Cardiac fibroblast (primary cell): ENCODE data around the gene ZNF157.
A peak's percentile ranks its signal among the peaks of the same experiment; 100 is the strongest.
"Not testable (repeated sequence)": the region's sequence is repeated elsewhere in the genome, so short reads cannot be mapped to it uniquely, and the experiment has no call there.

ENCODE experiments used
- DNase-seq, 2 donors: peaks; one replicate each; pipeline versions ENCODE4 v3.0.0 to v3.0.0-alpha.2; 2010; ENCODE audit warnings: low read depth in 2 of 2
- H3K4me3 ChIP-seq, 2 donors: replicated peaks in 1 of 2; 1 replicate in 1 of 2; 2 replicates in 1 of 2; pipeline ENCODE4 v1.5.1; 2011; ENCODE audit warnings: low read depth in 2 of 2, low read length in 2 of 2, mild to moderate bottlenecking in 2 of 2, moderate library complexity in 1 of 2
- TF ChIP-seq, protein P1 (sequence below): IDR thresholded peaks from one replicate; pipeline ENCODE4 v1.5.1; 2011; ENCODE audit warnings: low read depth, mild to moderate bottlenecking, low read length, inconsistent platforms

Gene ZNF157

DNA sequence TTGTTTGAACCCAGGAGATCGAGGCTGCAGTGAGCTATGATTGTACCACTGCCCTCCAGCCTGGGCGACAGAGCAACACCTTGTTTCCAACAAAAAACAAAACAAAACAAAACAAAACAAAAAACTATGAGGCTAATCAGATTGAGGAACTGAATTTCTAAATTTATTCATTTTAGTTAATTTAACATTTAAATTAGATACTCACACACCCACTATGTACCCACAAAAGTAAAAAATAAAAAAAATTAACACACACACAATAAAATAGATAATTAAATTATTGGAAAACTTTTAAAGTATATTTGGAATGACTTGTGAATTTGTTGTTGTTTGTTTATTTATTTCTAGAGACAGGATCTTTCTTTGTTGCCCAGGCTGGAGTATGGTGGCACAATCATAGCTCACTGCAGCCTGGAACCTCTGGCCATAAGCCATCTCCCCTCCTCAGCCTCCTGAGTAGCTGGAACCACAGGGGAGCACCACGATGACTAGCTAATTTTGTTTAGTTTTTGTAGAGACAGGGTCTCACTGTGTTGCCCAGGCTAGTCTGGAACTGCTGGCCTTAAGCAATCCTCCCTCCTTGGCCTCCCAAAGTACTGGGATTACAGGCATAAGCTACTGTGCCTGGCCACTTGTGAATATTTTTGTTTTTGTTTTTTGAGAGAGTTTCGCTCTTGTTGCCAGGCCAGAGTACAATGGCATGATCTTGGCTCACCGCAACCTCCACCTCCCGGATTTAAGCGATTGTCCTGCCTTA, 9.8 kb upstream of the ZNF157 start:
- no peak overlapping the region for H3K4me3 ChIP-seq
- TF ChIP-seq, protein P1, sequence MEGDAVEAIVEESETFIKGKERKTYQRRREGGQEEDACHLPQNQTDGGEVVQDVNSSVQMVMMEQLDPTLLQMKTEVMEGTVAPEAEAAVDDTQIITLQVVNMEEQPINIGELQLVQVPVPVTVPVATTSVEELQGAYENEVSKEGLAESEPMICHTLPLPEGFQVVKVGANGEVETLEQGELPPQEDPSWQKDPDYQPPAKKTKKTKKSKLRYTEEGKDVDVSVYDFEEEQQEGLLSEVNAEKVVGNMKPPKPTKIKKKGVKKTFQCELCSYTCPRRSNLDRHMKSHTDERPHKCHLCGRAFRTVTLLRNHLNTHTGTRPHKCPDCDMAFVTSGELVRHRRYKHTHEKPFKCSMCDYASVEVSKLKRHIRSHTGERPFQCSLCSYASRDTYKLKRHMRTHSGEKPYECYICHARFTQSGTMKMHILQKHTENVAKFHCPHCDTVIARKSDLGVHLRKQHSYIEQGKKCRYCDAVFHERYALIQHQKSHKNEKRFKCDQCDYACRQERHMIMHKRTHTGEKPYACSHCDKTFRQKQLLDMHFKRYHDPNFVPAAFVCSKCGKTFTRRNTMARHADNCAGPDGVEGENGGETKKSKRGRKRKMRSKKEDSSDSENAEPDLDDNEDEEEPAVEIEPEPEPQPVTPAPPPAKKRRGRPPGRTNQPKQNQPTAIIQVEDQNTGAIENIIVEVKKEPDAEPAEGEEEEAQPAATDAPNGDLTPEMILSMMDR: no peak
- DNase-seq: no peak

DNA sequence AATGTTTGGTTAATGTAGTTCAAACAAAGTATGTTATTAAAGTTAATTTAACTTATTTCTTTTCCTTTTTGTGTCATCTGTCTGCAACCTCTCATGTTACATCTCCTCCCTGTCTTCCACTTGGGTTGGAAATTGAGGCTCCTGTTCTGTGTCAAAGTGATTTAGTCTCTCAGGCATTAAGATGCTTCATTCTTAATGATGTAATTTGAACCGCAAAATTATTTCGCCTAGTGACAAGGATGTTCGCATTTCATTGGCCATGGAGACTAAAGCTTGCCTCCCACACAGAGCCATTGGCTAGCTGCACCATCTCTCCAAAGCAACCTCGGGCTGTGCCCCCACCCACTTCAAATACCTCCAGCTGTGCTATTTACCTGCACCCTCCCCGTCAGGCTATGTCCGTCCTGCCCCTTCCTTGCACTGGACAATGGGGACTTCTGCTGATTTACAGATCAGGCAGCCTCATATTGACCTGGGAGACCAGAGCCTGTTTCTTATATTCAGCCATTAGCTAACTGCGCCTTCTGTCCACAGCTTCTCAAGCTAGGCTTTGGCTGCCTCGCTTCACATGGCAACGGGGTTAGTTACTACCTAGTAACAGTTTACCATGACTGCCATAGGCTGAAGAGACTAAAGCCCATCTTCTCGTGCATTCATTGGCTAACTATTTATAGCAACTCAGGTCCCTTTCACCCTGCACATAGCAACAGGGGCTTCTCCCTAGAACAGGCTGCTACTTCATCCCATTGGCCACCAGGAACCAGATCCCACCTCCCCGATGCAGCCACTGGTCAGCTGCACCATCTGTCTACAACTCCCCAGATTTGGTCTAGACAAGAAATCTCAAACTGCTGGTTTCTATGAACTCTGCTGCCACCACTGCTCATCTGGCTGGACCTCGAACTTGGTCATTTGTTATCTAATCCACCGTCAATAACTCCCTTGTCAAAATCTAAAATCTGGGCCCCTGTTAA, 8.6 kb upstream of the ZNF157 start:
- peak overlapping the region; percentile 29 to 43 for H3K4me3 ChIP-seq
- peak; percentile 92 to 96 for DNase-seq
- TF ChIP-seq, protein P1: no peak

DNA sequence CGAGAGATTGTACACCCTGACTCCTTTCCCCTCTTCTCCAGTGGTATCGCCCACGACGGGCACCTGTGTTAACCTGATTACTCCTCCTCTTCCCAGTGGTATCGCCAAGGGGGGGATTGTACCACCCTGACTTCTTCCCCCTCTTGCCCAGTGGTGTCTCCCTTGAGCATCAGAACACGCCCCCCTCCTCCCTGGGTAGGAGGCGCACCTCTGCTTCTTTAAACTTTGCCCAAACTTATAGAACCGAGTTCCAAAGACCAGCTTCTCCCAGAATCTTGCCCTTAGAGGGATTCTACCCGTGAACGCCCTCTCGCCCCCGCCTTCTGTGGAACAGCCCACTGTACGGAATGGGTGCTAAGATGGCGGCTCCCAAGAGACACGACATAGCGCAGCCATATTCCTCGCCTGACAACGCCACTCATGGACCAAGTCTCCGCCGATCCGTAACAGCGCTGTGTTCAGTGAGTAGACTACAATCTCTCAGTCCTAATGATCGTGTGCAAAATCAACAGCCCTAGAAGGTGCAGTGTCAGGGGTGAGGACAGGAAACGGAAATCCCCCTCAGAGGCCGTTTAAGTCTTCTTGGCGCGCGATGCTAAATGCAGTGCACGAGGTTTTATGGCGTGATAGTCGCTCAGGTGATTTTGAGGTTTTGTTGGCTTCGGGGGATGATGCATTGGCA, 4.2 kb upstream of the ZNF157 start:
- DNase-seq: peak; percentile 68 to 78
- H3K4me3 ChIP-seq: peak overlapping the region; percentile 35 to 46
- TF ChIP-seq, protein P1: no peak

DNA sequence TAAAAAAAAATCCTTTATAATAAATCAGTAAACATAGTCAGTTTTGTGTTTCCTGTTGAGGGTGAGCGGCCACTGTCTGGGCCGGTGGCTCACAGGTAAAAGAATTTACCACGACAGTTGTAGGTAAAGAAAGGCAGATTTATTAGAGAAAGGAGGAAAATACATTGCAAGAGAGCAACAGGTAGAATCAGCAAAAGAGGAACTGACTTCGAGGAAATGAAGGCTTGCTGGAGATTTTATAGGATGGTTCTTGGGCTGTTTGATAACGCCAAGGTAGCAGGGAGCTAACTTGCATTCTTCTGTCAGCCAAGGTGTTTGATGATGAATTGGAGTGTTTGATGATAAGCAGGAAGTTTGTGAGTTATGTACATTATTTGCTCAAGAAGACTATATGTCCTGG, 2.8 kb downstream of the ZNF157 start:
- no peak overlapping the region for H3K4me3 ChIP-seq
- no peak for DNase-seq
- TF ChIP-seq, protein P1: no peak

DNA sequence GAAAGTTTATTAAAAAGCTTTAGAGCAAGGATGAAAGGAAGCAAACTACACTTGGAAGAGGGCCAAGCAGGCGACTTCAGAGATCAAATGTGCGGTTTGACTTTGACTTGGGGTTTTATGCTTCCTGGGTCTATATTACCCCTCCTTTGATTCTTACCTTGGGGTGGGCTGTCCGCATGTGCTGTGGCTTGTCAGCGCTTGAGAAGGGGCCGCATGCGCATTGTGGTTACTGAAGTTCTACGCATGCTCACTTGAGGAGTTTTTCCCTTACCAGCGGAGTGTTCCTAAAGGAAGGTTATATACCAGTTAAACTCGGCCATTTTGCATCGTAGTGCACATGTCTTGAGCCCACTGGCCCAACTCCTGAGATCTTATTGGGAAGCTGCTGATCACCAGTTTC, 9.9 kb downstream of the ZNF157 start:
- H3K4me3 ChIP-seq: no peak overlapping the region
- DNase-seq: no peak
- TF ChIP-seq, protein P1: no peak

DNA sequence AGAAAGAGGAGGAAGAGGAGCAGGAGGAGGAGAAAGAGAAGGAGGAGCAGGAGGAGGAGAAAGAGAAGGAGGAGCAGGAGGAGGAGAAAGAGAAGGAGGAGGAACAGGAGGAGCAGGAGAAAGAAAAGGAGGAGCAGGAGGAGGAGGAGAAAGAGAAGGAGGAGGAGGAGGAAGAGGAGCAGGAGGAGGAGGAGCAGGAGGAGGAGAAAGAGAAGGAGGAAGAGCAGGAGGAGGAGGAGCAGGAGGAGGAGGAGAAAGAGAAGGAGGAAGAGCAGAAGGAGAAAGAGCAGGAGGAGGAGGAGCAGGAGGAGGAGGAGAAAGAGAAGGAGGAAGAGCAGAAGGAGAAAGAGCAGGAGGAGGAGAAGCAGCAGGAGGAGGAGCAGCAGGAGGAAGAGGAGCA, 10.5 kb downstream of the ZNF157 start:
- H3K4me3 ChIP-seq: not testable (repeated sequence)
- DNase-seq: peak in 1 of 2 donors; percentile 0
